Gastroesophageal sphincter (tissue), 4 donors: ENCODE results near the gene MOK. TPM values are rescaled to one million over a fixed set of nuclear protein-coding genes. Genes with fewer than 3 reads are reported as not detected.
"Not testable (repeated sequence)": the region's sequence is repeated elsewhere in the genome, so short reads cannot be mapped to it uniquely, and the experiment has no call there.

Experiments
- ATAC-seq: fragments of 150-250 bp; one replicate; pipeline ENCODE4 v1.9.1; 2016; ENCODE audit warnings: mild to moderate bottlenecking, moderate library complexity
- H3K27ac ChIP-seq, 4 donors: fragments of 200-600 bp; sonication (generic) in 3 of 4; 1 replicate in 3 of 4; 2 replicates in 1 of 4; pipeline ENCODE4 v1.5.1; 2016 to 2019
- H3K27me3 ChIP-seq: fragments of 200-600 bp; sonication (generic); one replicate; pipeline ENCODE4 v1.5.1; 2019
- H3K36me3 ChIP-seq, 2 donors: fragments of 200-600 bp; sonication (generic); one replicate each; pipeline ENCODE4 v1.5.1; 2019; ENCODE audit warnings: control low read depth in 1 of 2
- H3K4me1 ChIP-seq, 3 donors: fragments of 200-600 bp; sonication (generic); 1 replicate in 2 of 3; 2 replicates in 1 of 3; pipeline ENCODE4 v1.5.1; 2016 to 2019; ENCODE audit warnings: control low read depth in 2 of 3
- H3K4me3 ChIP-seq, 2 donors: fragments of 200-600 bp; sonication (generic); one replicate each; pipeline ENCODE4 v1.5.1; 2019; ENCODE audit warnings: mild to moderate bottlenecking in 1 of 2, moderate library complexity in 1 of 2
- H3K9me3 ChIP-seq, 3 donors: fragments of 200-600 bp; sonication (generic); one replicate each; pipeline ENCODE4 v1.5.1; 2017 to 2019; ENCODE audit warnings: control low read depth in 2 of 3
- CTCF ChIP-seq, 4 experiments: fragments of 200-600 bp in 2 of 4; fragments of 450-650 bp in 2 of 4; sonication (generic) in 1 of 4; IDR thresholded peaks; one replicate each; pipeline ENCODE4 v1.5.1; 2017 to 2019; ENCODE audit warnings: antibody characterized with exemption in 4 of 4, mild to moderate bottlenecking in 2 of 4, moderate library complexity in 2 of 4
- EP300 ChIP-seq: sonication (generic); formaldehyde crosslinking; IDR thresholded peaks from one replicate; pipeline ENCODE4 v1.6.1; 2017; ENCODE audit warnings: antibody characterized with exemption, mild to moderate bottlenecking
- POLR2A ChIP-seq, 2 donors: fragments of 450-650 bp; IDR thresholded peaks; one replicate each; pipeline ENCODE4 v1.6.1; 2017; ENCODE audit warnings: antibody characterized with exemption in 2 of 2, mild to moderate bottlenecking in 2 of 2, moderate library complexity in 1 of 2
- POLR2AphosphoS5 ChIP-seq: sonication (generic); formaldehyde crosslinking; IDR thresholded peaks from one replicate; pipeline ENCODE4 v1.6.1; 2017; ENCODE audit warnings: antibody characterized with exemption
- WGBS, 2 donors: methylation state at CpG; one replicate each; pipeline ENCODE4 v1.1.5; 2018; ENCODE audit warnings: low coverage in 1 of 2; 5-methylcytosine and 5-hydroxymethylcytosine counted together
- total RNA-seq, 4 donors: library from RNA; depleted of rRNA; stranded (reverse); fragments of >200 nt; gene quantifications; one replicate each; pipeline ENCODE4 v1.1.0, GENCODE V29; 2016

MOK gene
- 10 to 100 TPM; 10.6 to 15.4 (median 10.7) TPM for total RNA-seq

GRCh38 chr14:102304611-102305506 lies at the start of gene MOK:
Gene MOK, minus strand, starts transcription at chr14:102305164. Its CDS starts 196 bp downstream, at chr14:102304968.
- ATAC-seq, result peak; percentile 100
- Histone ChIP-seq H3K9me3 (no peaks in the 10 kb centered on the region), H3K27me3 (no peaks in the 10 kb centered on the region), H3K36me3 (no peaks in the 10 kb centered on the region), H3K4me1 (peaks cover 0 to 16% (median 0%) of the 10 kb centered on the region in 3 donors), H3K4me3 (peak within 1 kb of the TSS; percentile 70 to 84), H3K27ac (peak within 1 kb of the TSS; percentile 21 to 75 (median 74))
- TF ChIP-seq POLR2AphosphoS5, result no peak
- TF ChIP-seq EP300, result no peak
- no peak for TF ChIP-seq CTCF (IDR thresholded peaks at IDR 0.05)
- 0 to 2% methylated on average over 13 to 16 of the region's 53 CpGs for WGBS, 2 donors

GRCh38 chr14:102353126-102353619 lies 48.2 kb upstream of the MOK start:
- no peaks in the 10 kb centered on the region for H3K4me1 ChIP-seq

GRCh38 chr14:102352213-102352612 lies 47.2 kb upstream of the MOK start:
- WGBS, 2 donors, result 75 to 84% methylated on average over 3 to 4 of the region's 4 CpGs
- TF ChIP-seq EP300 (no peak), POLR2A (IDR thresholded peaks at IDR 0.05) (no peak), POLR2AphosphoS5 (no peak), CTCF (IDR thresholded peaks at IDR 0.05) (no peak)
- Histone ChIP-seq H3K4me1 (no peaks in the 10 kb centered on the region), H3K9me3 (no peaks in the 10 kb centered on the region), H3K27me3 (no peaks in the 10 kb centered on the region), H3K27ac (no peak overlapping the region), H3K36me3 (peaks cover 0 to 97% of the 10 kb centered on the region in 2 donors), H3K4me3 (no peak overlapping the region)
- no peak for ATAC-seq

More at GRCh38 chr14:102353126-102353619, 48.2 kb upstream of the MOK start:
- TF ChIP-seq EP300, result no peak
- TF ChIP-seq CTCF (IDR thresholded peaks at IDR 0.05), result no peak
- TF ChIP-seq POLR2AphosphoS5, result no peak
- TF ChIP-seq POLR2A (IDR thresholded peaks at IDR 0.05), result no peak
- H3K4me3 ChIP-seq, result no peak overlapping the region
- peaks cover 0 to 97% of the 10 kb centered on the region in 2 donors for H3K36me3 ChIP-seq
- no peak for ATAC-seq
- no peaks in the 10 kb centered on the region for H3K9me3 ChIP-seq
- H3K27me3 ChIP-seq, result no peaks in the 10 kb centered on the region
- H3K27ac ChIP-seq, result no peak overlapping the region
- WGBS, 2 donors, result 79 to 82% methylated on average over 5 of the region's 8 CpGs

- H3K4me1 ChIP-seq, H3K4me3 ChIP-seq, ATAC-seq, H3K27me3 ChIP-seq, H3K9me3 ChIP-seq: not testable (repeated sequence)
- peak overlapping the region in 2 of 4 donors; percentile 9 to 26 for H3K27ac ChIP-seq
- 79 to 81% methylated on average over 6 to 8 of the region's 9 CpGs for WGBS, 2 donors
- H3K36me3 ChIP-seq, result peaks cover 0 to 97% of the 10 kb centered on the region in 2 donors
Measured at GRCh38 chr14:102351593-102351992, 46.6 kb upstream of the MOK start.

GRCh38 chr14:102351023-102351422 lies 46.1 kb upstream of the MOK start:
- no peak for ATAC-seq
- Histone ChIP-seq H3K36me3 (peaks cover 0 to 97% of the 10 kb centered on the region in 2 donors), H3K9me3 (no peaks in the 10 kb centered on the region), H3K4me3 (no peak overlapping the region), H3K27ac (peak overlapping the region in 3 of 4 donors; percentile 9 to 41 (median 26)), H3K27me3 (no peaks in the 10 kb centered on the region), H3K4me1 (no peaks in the 10 kb centered on the region)
- WGBS, 2 donors, result 82% methylated on average over 5 of the region's 10 CpGs; no CpG with 5 or more reads in 1 of the 2 donors
- no peak for TF ChIP-seq POLR2AphosphoS5
- no peak for TF ChIP-seq CTCF (IDR thresholded peaks at IDR 0.05)
- TF ChIP-seq EP300, result no peak
- TF ChIP-seq POLR2A (IDR thresholded peaks at IDR 0.05), result no peak
